NT2/D1 (cell line): ENCODE results near the gene CCDC92B.
"Not testable (repeated sequence)": the region's sequence is repeated elsewhere in the genome, so short reads cannot be mapped to it uniquely, and the experiment has no call there.

Source experiments
- DNase-seq: peaks from one replicate; pipeline ENCODE4 v3.0.0-alpha.2; 2011; ENCODE audit warnings: low read depth, low spot score
- H3K27me3 ChIP-seq: 2 replicates; pipeline ENCODE4 v1.6.0; 2011; ENCODE audit warnings: mild to moderate bottlenecking; ENCODE audit not compliant: insufficient read length, insufficient read depth
- H3K36me3 ChIP-seq: 2 replicates; pipeline ENCODE4 v1.6.1; 2011; ENCODE audit warnings: mild to moderate bottlenecking, low read length, mixed read lengths; ENCODE audit not compliant: insufficient read depth, insufficient read length
- H3K4me1 ChIP-seq: 2 replicates; pipeline ENCODE4 v1.5.1; 2011; ENCODE audit not compliant: insufficient read depth, insufficient read length
- H3K4me3 ChIP-seq: 2 replicates; pipeline ENCODE4 v1.5.1; 2011; ENCODE audit warnings: low read depth; ENCODE audit not compliant: insufficient read length
- H3K9ac ChIP-seq: 2 replicates; pipeline ENCODE4 v1.6.0; 2011; ENCODE audit warnings: low read depth; ENCODE audit not compliant: insufficient read length
- H3K9me3 ChIP-seq: 2 replicates; pipeline ENCODE4 v1.5.1; 2011; ENCODE audit warnings: mild to moderate bottlenecking, low read length; ENCODE audit not compliant: insufficient read depth
- SUZ12 ChIP-seq: IDR thresholded peaks from 2 replicates; pipeline ENCODE4 v1.6.1; 2011; ENCODE audit not compliant: insufficient read length, insufficient read depth; ENCODE audit errors: extremely low read depth
- YY1 ChIP-seq: IDR thresholded peaks from 2 replicates; pipeline ENCODE4 v1.6.1; 2011; ENCODE audit not compliant: insufficient read length, insufficient read depth
- ZNF274 ChIP-seq: IDR thresholded peaks from 2 replicates; pipeline ENCODE4 v1.6.1; 2011; ENCODE audit warnings: mild to moderate bottlenecking, low read depth, low read length

CCDC92B gene

DNA sequence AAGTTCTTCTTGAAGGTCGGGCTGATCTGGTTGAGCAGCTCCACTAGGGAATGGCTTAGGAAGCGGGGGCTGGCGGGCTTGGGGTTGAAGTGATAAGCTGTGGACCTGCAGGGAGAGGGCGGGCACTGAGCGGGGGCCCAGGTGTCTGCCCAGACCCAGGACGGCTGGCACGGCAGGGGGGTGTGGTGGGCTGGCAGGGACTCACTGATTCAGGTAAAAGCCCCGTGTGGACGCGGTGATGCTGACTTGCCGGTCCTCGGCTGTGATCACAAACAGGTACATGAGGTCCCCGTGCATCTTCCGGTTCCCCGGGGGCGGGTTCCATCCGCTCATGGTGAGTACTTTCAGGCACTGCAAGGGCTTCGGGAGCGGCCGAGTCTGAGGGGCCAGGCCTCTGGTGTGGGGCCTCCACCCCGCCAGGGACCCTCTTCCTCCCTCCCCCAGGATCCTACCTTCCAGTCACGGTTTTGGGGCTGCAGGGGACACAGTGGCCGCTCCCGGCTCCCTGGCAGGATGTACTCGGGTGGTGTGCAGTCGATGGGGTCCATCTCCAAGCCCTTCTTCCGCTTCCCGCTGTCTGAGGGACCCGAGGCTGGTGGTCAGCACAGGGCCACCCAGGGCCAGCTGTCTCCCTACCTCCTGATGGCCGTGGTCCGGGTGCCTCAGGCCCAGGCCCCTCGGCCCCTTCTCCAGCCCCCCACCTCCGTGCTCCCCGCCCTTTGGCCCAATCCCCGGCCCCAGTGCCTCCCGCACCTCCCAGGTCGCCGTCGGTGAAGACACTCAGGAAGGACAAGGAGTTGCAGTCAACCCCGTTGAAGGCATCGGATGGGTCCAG is 48.1 kb downstream of the CCDC92B start:
- TF ChIP-seq YY1 (no peak), ZNF274 (no peak), SUZ12 (no peak)
- no peak overlapping the region for H3K9ac ChIP-seq
- H3K4me1 ChIP-seq = peaks cover 5% of the 10 kb centered on the region
- H3K27me3 ChIP-seq = no peaks in the 10 kb centered on the region
- no peak for DNase-seq
- H3K36me3 ChIP-seq = peaks cover 74% of the 10 kb centered on the region
- no peaks in the 10 kb centered on the region for H3K9me3 ChIP-seq
- no peak overlapping the region for H3K4me3 ChIP-seq

DNA sequence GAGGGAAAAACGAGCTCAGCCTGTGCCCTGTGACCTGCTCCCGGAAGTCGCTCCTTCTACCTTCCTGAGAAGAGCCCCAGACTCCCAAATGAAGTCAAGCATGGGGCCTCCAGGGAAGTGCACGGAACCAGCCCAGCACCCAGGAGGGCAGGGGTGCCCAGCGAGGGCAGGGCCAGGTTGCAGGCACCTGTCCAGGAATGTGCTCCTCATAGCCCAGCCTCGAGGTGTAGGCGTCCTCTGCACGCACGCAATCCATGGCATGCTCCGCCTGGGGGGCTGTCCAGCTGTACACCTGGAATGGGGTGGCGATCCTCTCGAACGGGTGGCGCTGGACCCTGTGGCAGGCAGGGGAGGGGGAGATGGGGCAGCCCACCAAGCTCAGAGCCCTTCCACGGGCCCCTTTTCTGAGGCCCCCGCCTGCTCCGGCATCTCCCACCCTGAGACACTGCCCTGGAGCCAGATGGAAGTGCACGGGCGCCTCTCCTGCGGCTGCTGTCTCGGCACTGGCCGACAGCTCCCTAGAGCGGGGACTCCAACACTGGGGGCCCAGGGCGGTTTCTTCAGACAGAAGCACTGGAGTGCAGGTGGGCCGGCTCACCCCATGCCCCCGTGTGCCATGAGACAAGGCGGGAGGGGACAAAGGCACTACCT is 48.8 kb downstream of the CCDC92B start:
- H3K4me1 ChIP-seq = peaks cover 5% of the 10 kb centered on the region
- H3K36me3 ChIP-seq = peaks cover 82% of the 10 kb centered on the region
- no peak for TF ChIP-seq ZNF274
- TF ChIP-seq SUZ12 = no peak
- no peak for TF ChIP-seq YY1
- no peak for DNase-seq
- no peaks in the 10 kb centered on the region for H3K27me3 ChIP-seq
- no peaks in the 10 kb centered on the region for H3K9me3 ChIP-seq
- H3K4me3 ChIP-seq = no peak overlapping the region
- H3K9ac ChIP-seq = no peak overlapping the region

DNA sequence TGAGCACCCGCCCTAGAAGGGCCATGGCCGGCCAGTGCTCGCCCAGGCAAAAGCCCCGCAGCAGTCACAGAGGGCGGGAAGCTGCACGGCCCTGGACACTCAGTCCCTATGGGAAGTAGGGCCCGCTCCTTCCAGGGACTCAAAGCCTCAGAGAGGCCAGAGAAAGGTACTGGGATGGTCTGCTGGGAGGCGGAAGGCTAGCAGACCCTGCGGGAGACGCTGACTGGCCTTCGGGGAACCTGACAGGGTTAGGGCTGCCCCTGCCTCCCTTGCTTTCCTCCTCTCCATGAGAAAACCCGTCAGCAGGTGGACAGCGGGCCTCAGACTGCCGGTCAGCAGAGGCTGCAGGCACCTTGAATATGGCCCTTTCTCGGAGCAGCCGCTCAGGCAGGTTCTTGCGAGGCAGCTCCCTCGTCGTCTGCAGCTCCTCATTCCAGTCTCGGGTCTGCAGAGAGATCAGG is 49.4 kb downstream of the CCDC92B start:
- peaks cover 87% of the 10 kb centered on the region for H3K36me3 ChIP-seq
- no peak overlapping the region for H3K9ac ChIP-seq
- no peaks in the 10 kb centered on the region for H3K27me3 ChIP-seq
- TF ChIP-seq ZNF274 (no peak), SUZ12 (no peak), YY1 (no peak)
- DNase-seq = no peak
- no peak overlapping the region for H3K4me3 ChIP-seq
- H3K9me3 ChIP-seq = no peaks in the 10 kb centered on the region
- peaks cover 5% of the 10 kb centered on the region for H3K4me1 ChIP-seq

DNA sequence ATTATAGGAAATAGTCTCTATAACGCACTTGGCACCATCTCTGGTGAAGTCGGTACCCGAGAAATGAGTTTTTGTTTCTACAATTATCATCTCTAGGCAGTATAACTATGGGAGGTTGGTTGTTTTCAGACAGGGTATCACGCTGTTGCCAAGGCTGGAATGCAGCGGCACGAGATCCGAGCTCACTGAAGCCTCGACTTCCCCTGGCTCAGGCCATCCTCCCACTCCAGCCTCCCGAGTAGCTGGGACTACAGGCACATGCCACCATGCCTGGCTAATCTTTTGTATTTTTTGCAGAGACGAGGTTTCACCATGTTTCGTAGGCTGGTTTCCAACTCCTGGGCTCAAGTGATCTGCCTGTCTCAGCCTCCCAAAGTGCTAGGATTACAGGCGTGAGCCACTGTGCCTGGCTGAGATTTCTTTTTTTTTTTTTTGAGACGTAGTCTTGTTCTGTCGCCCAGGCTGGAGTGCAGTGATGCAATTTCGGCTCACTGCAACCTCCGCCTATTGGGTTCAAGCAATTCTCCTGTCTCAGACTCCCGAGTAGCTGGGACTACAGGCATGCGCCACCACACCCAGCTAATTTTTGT is 50.1 kb downstream of the CCDC92B start:
- H3K36me3 ChIP-seq = peaks cover 85% of the 10 kb centered on the region

DNA sequence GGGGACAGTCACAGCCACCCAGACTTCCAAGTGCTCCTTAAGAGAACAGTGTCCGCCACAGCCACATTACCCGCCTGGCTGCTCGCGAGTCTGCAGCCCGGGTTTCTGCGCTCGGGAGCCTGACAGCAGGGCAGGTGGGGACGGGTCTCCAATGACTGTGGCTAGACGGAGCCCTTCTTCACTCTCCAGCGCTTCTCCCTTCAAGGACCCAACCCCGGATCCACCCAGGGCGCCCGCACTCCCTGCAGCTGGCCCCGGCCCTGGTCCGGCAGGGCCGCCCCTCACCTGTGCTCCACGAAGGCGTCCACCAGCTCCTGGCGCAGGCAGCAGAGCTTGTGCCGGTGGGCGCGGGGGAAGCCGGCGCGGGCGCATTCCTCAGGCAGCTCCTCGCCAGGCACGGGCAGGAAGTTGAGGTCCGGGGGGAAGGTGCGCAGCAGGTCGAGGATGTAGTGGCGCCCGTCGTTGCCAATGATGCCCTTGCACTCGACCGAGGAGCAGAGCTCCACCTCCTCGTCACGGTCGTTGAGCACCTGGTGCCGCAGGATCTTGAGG is 51.8 kb downstream of the CCDC92B start:
- no peaks in the 10 kb centered on the region for H3K9me3 ChIP-seq
- no peak for DNase-seq

More for the DNA sequence above, 50.1 kb downstream of the CCDC92B start:
- H3K27me3 ChIP-seq, H3K4me3 ChIP-seq, DNase-seq, H3K9me3 ChIP-seq, H3K4me1 ChIP-seq, H3K9ac ChIP-seq: not testable (repeated sequence)

DNA sequence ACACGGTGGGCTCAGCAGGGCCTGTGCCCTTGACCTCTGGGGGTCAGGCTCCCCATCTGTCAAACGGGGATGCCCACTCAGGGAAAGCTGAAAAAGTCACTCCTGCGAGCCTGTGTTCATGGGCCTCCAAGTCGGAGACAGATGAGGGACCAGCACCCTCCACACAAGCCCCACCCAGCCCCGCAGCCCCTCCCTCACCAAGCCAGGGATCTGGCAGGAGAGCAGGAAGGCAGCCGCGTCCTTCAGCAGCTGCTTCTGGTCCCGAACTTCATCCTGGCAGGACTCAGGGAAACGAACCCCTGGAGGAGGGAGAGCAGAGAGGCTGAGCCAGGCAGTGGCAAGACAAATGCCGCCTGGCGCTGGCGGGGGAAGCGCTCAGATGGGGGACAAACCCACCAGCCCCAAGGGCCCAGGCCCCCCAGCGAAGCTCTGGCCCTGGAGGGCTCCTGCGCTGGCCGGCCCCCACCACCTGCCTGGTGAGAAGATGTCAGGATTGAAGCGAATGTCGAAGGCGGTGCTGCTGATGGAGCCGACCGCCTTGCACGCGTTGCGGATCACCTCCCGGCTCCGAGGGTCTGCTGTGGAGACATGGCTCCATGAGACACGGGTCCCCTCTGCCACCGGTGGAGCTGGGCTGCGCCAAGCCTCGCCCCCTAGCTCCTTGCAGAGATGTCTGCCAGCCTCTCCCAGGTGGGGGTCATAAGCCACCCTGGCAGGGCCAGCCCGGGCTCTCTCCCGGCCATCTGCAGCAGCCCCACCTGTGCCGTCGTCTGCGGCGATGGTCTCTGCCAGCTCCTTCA is 53.3 kb downstream of the CCDC92B start:
- TF ChIP-seq YY1 (no peak), ZNF274 (no peak), SUZ12 (no peak)
- Histone ChIP-seq H3K9ac (no peak overlapping the region), H3K27me3 (no peaks in the 10 kb centered on the region), H3K36me3 (peaks cover 80% of the 10 kb centered on the region), H3K9me3 (no peaks in the 10 kb centered on the region), H3K4me1 (no peaks in the 10 kb centered on the region), H3K4me3 (no peak overlapping the region)
- DNase-seq = no peak

More for the DNA sequence above, 51.8 kb downstream of the CCDC92B start:
- TF ChIP-seq YY1 (no peak), ZNF274 (no peak), SUZ12 (no peak)
- Histone ChIP-seq H3K36me3 (peaks cover 81% of the 10 kb centered on the region), H3K9ac (no peak overlapping the region), H3K27me3 (no peaks in the 10 kb centered on the region), H3K4me1 (no peaks in the 10 kb centered on the region), H3K4me3 (no peak overlapping the region)
